Neural cell (in vitro differentiated cells): ENCODE data around the gene FAM204A. TPM values are rescaled to one million over a fixed set of nuclear protein-coding genes. Genes with fewer than 3 reads are reported as not detected.

Source experiments
- H2AFZ ChIP-seq: fragments of 200-600, 300-800 bp; sonication (generic), shearing (Covaris generic); 2 replicates; pipeline ENCODE4 v1.6.0; 2014; ENCODE audit warnings: low read depth, mild to moderate bottlenecking, antibody characterized with exemption, low read length, moderate library complexity
- H3F3A ChIP-seq: fragments of 200-600 bp; shearing (Covaris generic); 2 replicates; pipeline ENCODE4 v1.6.1; 2016; ENCODE audit warnings: mild to moderate bottlenecking, moderate library complexity, mixed read lengths, antibody characterized with exemption, low read length; ENCODE audit not compliant: insufficient read depth, poor library complexity, severe bottlenecking
- H3K27ac ChIP-seq: fragments of 200-600, 300-800 bp; sonication (generic), shearing (Covaris generic); 2 replicates; pipeline ENCODE4 v1.5.1; 2014; ENCODE audit warnings: mild to moderate bottlenecking, low read length, moderate library complexity
- H3K27me3 ChIP-seq: fragments of 300-800, 200-600 bp; sonication (generic), shearing (Covaris generic); 2 replicates; pipeline ENCODE4 v1.6.0; 2014; ENCODE audit warnings: mild to moderate bottlenecking, low read depth, low read length, moderate library complexity; ENCODE audit not compliant: insufficient read depth
- H3K36me3 ChIP-seq: fragments of 300-800, 200-600 bp; sonication (generic), shearing (Covaris generic); 2 replicates; pipeline ENCODE4 v1.5.1; 2014; ENCODE audit warnings: mild to moderate bottlenecking, antibody characterized with exemption, low read length, moderate library complexity; ENCODE audit not compliant: insufficient read depth
- H3K4me2 ChIP-seq: fragments of 300-800, 200-600 bp; sonication (generic), shearing (Covaris generic); 2 replicates; pipeline ENCODE4 v1.6.0; 2014; ENCODE audit warnings: mild to moderate bottlenecking, low read length
- H3K4me3 ChIP-seq: fragments of 300-800, 200-600 bp; sonication (generic), shearing (Covaris generic); 2 replicates; pipeline ENCODE4 v1.5.1; 2014; ENCODE audit warnings: mild to moderate bottlenecking, low read length, moderate library complexity
- H3K79me2 ChIP-seq: fragments of 200-600 bp; shearing (Covaris generic); replicated peaks from 2 replicates; pipeline ENCODE4 v1.6.0; 2014; ENCODE audit warnings: mild to moderate bottlenecking, low read length, moderate library complexity; ENCODE audit not compliant: insufficient read depth
- H3K9ac ChIP-seq: fragments of 300-800, 200-600 bp; sonication (generic), shearing (Covaris generic); 2 replicates; pipeline ENCODE4 v1.6.1; 2016; ENCODE audit warnings: mild to moderate bottlenecking, low read length, mixed read lengths
- H3K9me2 ChIP-seq: fragments of 200-600 bp; shearing (Covaris generic); 2 replicates; pipeline ENCODE4 v1.6.1; 2016; ENCODE audit warnings: mild to moderate bottlenecking, low read length, mixed read lengths; ENCODE audit not compliant: insufficient read depth
- H3K9me3 ChIP-seq: fragments of 200-600, 300-800 bp; sonication (generic), shearing (Covaris generic); 2 replicates; pipeline ENCODE4 v1.6.1; 2016; ENCODE audit warnings: mild to moderate bottlenecking, mixed run types, low read length, moderate library complexity, mixed read lengths
- H4K20me1 ChIP-seq: fragments of 200-600 bp; shearing (Covaris generic); 2 replicates; pipeline ENCODE4 v1.6.1; 2016; ENCODE audit warnings: mild to moderate bottlenecking, mixed run types; ENCODE audit not compliant: insufficient read depth
- EP300 ChIP-seq: fragments of 450-650 bp; conservative IDR thresholded peaks from 2 replicates; pipeline ENCODE4 v1.6.1; 2014; ENCODE audit warnings: antibody characterized with exemption, mild to moderate bottlenecking, moderate library complexity; ENCODE audit not compliant: poor library complexity, severe bottlenecking
- EZH2 ChIP-seq: fragments of 200-600, 300-800 bp; shearing (Covaris generic), sonication (generic); IDR thresholded peaks from 2 replicates; pipeline ENCODE4 v1.6.1; 2014; ENCODE audit warnings: antibody characterized with exemption, low read length, borderline replicate concordance, mild to moderate bottlenecking; ENCODE audit not compliant: insufficient read depth, poor library complexity, severe bottlenecking
- MXI1 ChIP-seq: fragments of 450-650 bp; conservative IDR thresholded peaks from 2 replicates; pipeline ENCODE4 v1.6.1; 2014; ENCODE audit warnings: antibody characterized with exemption, mild to moderate bottlenecking; ENCODE audit not compliant: poor library complexity, severe bottlenecking
- POLR2AphosphoS5 ChIP-seq: IDR thresholded peaks from 2 replicates; pipeline ENCODE4 v1.6.1; 2012
- RAD21 ChIP-seq: fragments of 450-650 bp; conservative IDR thresholded peaks from 2 replicates; pipeline ENCODE4 v1.6.1; 2014; ENCODE audit warnings: antibody characterized with exemption, mild to moderate bottlenecking, moderate library complexity
- SMC3 ChIP-seq: fragments of 450-650 bp; conservative IDR thresholded peaks from 2 replicates; pipeline ENCODE4 v1.6.1; 2014; ENCODE audit warnings: antibody characterized with exemption, mild to moderate bottlenecking, moderate library complexity; ENCODE audit not compliant: poor library complexity
- TAF1 ChIP-seq: IDR thresholded peaks from 2 replicates; pipeline ENCODE4 v1.6.1; 2012; ENCODE audit warnings: low read depth
- polyA plus RNA-seq: library from polyadenylated mRNA; depleted of rRNA; stranded (reverse); fragments of >200 nt; gene quantifications from 2 replicates; pipeline ENCODE4 v1.2.3, GENCODE V29; 2014
- TF ChIP-seq, protein P1 (sequence below): fragments of 450-650 bp; IDR thresholded peaks from 2 replicates; pipeline ENCODE4 v1.5.1; 2014; ENCODE audit warnings: antibody characterized with exemption, mild to moderate bottlenecking, moderate library complexity; ENCODE audit not compliant: poor library complexity, severe bottlenecking
- TF ChIP-seq, protein P2 (sequence below): IDR thresholded peaks from 2 replicates; pipeline ENCODE4 v1.6.1; 2012; ENCODE audit warnings: borderline replicate concordance

FAM204A gene
- polyA plus RNA-seq, 1 donor from 2014 or later, result 202 TPM

DNA sequence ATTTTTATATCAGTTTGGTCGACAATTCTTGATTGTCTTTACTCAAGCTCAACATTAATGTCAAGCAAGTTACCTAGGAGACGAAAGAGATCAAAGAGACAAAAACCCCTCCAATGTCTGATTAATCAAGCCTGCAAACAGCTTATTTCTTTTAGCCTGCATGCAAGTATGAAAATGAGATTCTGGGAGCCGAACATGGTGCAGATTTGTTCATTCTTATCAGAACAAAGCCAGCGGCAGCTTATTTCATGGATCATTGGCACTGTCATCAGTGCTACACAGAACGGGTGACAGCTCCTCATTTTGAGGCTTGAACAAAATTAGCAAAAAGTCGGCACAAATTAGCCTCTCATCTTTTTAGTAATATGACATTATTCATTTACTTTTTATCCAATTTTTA lies 26.5 kb downstream of the FAM204A start:
- Histone ChIP-seq H2AFZ (no peak overlapping the region), H3K9ac (peak overlapping the region; percentile 14), H3F3A (no peaks in the 10 kb centered on the region), H3K4me2 (peak overlapping the region; percentile 21), H3K4me3 (peak overlapping the region; percentile 34), H3K9me2 (no peaks in the 10 kb centered on the region), H4K20me1 (no peaks in the 10 kb centered on the region), H3K27me3 (no peaks in the 10 kb centered on the region), H3K36me3 (no peaks in the 10 kb centered on the region), H3K79me2 (no peaks in the 10 kb centered on the region), H3K27ac (peak overlapping the region; percentile 48), H3K9me3 (no peaks in the 10 kb centered on the region)
- TF ChIP-seq TAF1 (no peak), MXI1 (no peak), EZH2 (no peak), RAD21 (no peak), SMC3 (no peak), POLR2AphosphoS5 (no peak), EP300 (no peak)
- TF ChIP-seq, protein P1, sequence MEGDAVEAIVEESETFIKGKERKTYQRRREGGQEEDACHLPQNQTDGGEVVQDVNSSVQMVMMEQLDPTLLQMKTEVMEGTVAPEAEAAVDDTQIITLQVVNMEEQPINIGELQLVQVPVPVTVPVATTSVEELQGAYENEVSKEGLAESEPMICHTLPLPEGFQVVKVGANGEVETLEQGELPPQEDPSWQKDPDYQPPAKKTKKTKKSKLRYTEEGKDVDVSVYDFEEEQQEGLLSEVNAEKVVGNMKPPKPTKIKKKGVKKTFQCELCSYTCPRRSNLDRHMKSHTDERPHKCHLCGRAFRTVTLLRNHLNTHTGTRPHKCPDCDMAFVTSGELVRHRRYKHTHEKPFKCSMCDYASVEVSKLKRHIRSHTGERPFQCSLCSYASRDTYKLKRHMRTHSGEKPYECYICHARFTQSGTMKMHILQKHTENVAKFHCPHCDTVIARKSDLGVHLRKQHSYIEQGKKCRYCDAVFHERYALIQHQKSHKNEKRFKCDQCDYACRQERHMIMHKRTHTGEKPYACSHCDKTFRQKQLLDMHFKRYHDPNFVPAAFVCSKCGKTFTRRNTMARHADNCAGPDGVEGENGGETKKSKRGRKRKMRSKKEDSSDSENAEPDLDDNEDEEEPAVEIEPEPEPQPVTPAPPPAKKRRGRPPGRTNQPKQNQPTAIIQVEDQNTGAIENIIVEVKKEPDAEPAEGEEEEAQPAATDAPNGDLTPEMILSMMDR, result no peak
- TF ChIP-seq, protein P2, sequence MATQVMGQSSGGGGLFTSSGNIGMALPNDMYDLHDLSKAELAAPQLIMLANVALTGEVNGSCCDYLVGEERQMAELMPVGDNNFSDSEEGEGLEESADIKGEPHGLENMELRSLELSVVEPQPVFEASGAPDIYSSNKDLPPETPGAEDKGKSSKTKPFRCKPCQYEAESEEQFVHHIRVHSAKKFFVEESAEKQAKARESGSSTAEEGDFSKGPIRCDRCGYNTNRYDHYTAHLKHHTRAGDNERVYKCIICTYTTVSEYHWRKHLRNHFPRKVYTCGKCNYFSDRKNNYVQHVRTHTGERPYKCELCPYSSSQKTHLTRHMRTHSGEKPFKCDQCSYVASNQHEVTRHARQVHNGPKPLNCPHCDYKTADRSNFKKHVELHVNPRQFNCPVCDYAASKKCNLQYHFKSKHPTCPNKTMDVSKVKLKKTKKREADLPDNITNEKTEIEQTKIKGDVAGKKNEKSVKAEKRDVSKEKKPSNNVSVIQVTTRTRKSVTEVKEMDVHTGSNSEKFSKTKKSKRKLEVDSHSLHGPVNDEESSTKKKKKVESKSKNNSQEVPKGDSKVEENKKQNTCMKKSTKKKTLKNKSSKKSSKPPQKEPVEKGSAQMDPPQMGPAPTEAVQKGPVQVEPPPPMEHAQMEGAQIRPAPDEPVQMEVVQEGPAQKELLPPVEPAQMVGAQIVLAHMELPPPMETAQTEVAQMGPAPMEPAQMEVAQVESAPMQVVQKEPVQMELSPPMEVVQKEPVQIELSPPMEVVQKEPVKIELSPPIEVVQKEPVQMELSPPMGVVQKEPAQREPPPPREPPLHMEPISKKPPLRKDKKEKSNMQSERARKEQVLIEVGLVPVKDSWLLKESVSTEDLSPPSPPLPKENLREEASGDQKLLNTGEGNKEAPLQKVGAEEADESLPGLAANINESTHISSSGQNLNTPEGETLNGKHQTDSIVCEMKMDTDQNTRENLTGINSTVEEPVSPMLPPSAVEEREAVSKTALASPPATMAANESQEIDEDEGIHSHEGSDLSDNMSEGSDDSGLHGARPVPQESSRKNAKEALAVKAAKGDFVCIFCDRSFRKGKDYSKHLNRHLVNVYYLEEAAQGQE, result no peak

DNA sequence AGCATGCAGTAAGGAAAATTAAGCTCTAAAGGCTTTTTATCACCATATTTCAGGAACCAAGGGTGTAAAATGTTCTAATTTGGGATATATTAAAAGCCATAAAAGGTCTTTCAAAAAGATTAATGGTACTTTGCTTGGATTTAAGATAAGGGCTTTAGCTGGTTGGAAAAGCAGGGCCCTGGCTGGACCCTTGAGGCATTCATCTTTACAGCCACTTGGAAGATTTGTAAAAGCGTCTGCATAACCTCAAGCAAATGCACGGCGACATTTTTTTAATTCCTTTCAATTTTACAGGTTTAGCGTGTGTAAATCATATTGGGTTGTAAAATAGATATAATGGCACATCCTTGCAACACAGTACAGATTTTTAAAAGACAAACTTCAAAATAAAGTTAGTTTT lies 27.2 kb downstream of the FAM204A start:
- Histone ChIP-seq H3K9me3 (no peaks in the 10 kb centered on the region), H3K4me3 (peak overlapping the region; percentile 34), H3K4me2 (no peak overlapping the region), H4K20me1 (no peaks in the 10 kb centered on the region), H3K79me2 (no peaks in the 10 kb centered on the region), H3F3A (no peaks in the 10 kb centered on the region), H2AFZ (no peak overlapping the region), H3K27ac (no peak overlapping the region), H3K9me2 (no peaks in the 10 kb centered on the region), H3K36me3 (no peaks in the 10 kb centered on the region), H3K27me3 (no peaks in the 10 kb centered on the region), H3K9ac (no peak overlapping the region)
- TF ChIP-seq, protein P2, result no peak
- TF ChIP-seq EP300 (no peak), RAD21 (no peak), TAF1 (no peak), POLR2AphosphoS5 (no peak), MXI1 (no peak), SMC3 (no peak), EZH2 (no peak)
- TF ChIP-seq, protein P1, result no peak
